ENCODE measurements around the gene SLC66A1. TPM values are rescaled to one million over a fixed set of nuclear protein-coding genes. Genes with fewer than 3 reads are reported as not detected.

SLC66A1 gene
- total RNA-seq, 2 experiments from 2014 or later = 2.3 to 3.7 TPM

DNA sequence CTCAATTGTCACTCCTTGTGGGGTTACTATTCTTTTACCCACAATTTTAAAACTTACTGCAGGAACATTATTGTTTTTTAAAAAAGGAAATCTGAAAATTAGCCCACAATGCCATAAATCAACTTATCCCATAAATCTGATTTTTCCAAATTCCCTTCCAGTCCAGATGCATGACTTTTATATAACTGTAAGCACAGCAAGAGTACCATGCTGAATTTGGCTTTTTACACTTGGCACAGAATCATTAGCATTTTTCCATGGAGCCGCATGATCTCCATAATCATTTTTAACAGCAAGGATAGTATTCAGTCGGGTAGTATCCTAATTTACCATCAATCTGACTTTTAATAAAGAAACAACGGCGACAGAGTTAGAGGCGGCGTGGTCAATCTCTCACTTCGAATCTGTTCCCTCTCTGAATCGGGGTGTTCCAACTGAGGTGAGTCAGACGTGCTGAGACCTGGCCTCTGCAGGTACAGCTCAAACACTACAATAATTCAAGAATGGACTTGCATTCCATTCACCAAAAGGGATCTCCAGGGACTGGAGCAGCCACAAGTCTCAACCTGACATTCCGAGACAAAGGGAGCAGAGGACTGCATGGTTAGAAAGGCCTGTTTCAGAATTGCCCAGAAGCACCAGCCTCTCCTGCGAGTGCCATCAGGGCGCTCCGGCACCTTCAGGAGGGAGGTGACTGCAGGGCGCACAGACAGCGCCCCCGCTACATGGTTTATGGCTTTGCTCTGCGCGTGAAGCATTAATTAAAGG lies 48.9 kb downstream of the SLC66A1 start:
- Histone ChIP-seq H3K36me3 (ENCODE audit: insufficient read depth, low read length) (peaks cover 44% of the 10 kb centered on the region), H3K4me1 (ENCODE audit: insufficient read depth, low read length) (peaks cover 36% of the 10 kb centered on the region), H3K27me3 (ENCODE audit: control insufficient read depth in 1 of 2, insufficient read depth in 2 of 2, low read length in 2 of 2) (no peaks in the 10 kb centered on the region), H3K9me3 (ENCODE audit: control insufficient read depth in 1 of 2, insufficient read depth in 1 of 2, low read length in 2 of 2) (no peaks in the 10 kb centered on the region), H3K4me3 (ENCODE audit: low read length) (no peak overlapping the region), H3K27ac (ENCODE audit: low read depth in 1 of 2, low read length in 2 of 2) (no peak overlapping the region)
- Mint-ChIP-seq H3K27ac (peak overlapping the region; percentile 79), H3K4me1 (ENCODE audit: low read depth) (peaks cover 63% of the 10 kb centered on the region), H3K27me3 (no peaks in the 10 kb centered on the region), H3K36me3 (ENCODE audit: low read depth) (peaks cover 48% of the 10 kb centered on the region), H3K9me3 (no peaks in the 10 kb centered on the region), H3K4me3 (peak overlapping the region; percentile 3)
- ChIA-PET POLR2A (no interaction called here), CTCF (no interaction called here)
- TF ChIP-seq, protein P1, sequence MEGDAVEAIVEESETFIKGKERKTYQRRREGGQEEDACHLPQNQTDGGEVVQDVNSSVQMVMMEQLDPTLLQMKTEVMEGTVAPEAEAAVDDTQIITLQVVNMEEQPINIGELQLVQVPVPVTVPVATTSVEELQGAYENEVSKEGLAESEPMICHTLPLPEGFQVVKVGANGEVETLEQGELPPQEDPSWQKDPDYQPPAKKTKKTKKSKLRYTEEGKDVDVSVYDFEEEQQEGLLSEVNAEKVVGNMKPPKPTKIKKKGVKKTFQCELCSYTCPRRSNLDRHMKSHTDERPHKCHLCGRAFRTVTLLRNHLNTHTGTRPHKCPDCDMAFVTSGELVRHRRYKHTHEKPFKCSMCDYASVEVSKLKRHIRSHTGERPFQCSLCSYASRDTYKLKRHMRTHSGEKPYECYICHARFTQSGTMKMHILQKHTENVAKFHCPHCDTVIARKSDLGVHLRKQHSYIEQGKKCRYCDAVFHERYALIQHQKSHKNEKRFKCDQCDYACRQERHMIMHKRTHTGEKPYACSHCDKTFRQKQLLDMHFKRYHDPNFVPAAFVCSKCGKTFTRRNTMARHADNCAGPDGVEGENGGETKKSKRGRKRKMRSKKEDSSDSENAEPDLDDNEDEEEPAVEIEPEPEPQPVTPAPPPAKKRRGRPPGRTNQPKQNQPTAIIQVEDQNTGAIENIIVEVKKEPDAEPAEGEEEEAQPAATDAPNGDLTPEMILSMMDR (IDR thresholded peaks at IDR 0.05) = no peak
- no peak for DNase-seq
- intact Hi-C loops (cut with DNase I, micrococcal nuclease) = no loop called here
- peak; percentile 69 for ATAC-seq (ENCODE audit: poor library complexity)

DNA sequence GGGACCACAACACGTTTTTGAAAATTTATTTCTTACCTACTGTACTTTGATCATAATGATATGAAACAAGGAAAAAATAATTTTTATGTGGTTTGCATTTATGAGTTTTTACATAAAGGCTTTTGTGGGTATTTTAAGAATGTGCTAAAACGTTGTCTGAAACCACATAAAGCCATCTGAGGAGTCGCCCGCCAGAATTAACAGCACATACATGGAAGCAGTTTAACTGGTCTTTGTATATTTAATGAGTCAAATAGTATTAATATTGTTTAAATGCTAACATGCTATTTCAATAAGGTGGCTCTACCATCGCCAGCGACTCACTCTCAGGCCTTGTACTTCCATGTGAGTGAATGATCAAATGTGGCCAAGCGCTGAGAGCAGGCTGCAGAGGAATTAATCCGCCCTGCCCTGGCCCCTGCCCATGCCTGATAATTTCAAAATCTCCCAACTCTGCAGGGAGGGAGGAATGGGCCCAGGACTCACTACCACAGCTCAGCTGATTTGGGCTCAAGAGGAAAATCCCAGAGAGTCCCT lies 49.6 kb downstream of the SLC66A1 start:
- Histone ChIP-seq H3K36me3 (ENCODE audit: insufficient read depth, low read length) (peaks cover 38% of the 10 kb centered on the region), H3K9me3 (ENCODE audit: control insufficient read depth in 1 of 2, insufficient read depth in 1 of 2, low read length in 2 of 2) (no peaks in the 10 kb centered on the region), H3K27ac (ENCODE audit: low read depth in 1 of 2, low read length in 2 of 2) (no peak overlapping the region), H3K4me1 (ENCODE audit: insufficient read depth, low read length) (peaks cover 36% of the 10 kb centered on the region), H3K4me3 (ENCODE audit: low read length) (no peak overlapping the region), H3K27me3 (ENCODE audit: control insufficient read depth in 1 of 2, insufficient read depth in 2 of 2, low read length in 2 of 2) (no peaks in the 10 kb centered on the region)
- POLR2A ChIA-PET = no interaction called here
- CTCF ChIA-PET = no interaction called here
- peak overlapping the region; percentile 3 for H3K4me3 Mint-ChIP-seq
- peaks cover 46% of the 10 kb centered on the region for H3K36me3 Mint-ChIP-seq (ENCODE audit: low read depth)
- no peaks in the 10 kb centered on the region for H3K27me3 Mint-ChIP-seq
- ATAC-seq (ENCODE audit: poor library complexity) (no peak), DNase-seq (no peak)
- intact Hi-C loops (cut with DNase I, micrococcal nuclease) = no loop called here
- H3K9me3 Mint-ChIP-seq = no peaks in the 10 kb centered on the region
- H3K27ac Mint-ChIP-seq = peak overlapping the region; percentile 79
- H3K4me1 Mint-ChIP-seq (ENCODE audit: low read depth) = peaks cover 67% of the 10 kb centered on the region
- TF ChIP-seq, protein P1 (IDR thresholded peaks at IDR 0.05) = no peak

DNA sequence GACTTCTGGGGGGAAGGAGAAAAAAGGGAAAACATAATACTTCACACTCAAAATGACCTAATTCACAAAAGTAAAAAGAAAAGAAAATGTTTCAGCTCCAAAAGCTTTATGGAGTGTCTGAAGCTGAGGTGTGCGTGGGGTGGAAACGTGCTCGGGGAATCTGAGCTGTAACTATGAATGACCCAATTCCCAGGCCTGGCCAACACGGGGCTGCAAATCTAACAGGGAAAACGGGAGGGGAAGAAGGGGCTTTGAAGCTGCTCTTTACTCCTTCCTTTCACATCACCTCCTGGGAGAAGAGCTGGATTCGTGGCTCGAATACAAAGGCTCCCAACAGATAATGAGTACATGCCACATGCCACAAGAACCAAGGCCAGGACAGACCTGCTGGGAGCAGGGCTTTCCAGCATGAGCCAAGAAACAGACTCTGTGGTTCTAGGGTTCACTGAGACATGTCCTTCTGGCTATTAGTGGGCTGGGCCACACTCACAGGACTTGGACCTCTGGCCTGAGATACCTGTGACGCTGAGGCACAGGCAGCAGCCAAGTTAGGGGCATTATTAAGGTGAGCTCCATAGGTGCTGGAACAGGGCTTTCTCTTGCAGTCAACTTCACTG lies 51.5 kb downstream of the SLC66A1 start:
- TF ChIP-seq, protein P1 (IDR thresholded peaks at IDR 0.05) = no peak
- POLR2A ChIA-PET = no interaction called here
- ATAC-seq (ENCODE audit: poor library complexity) = no peak
- H3K4me1 ChIP-seq (ENCODE audit: insufficient read depth, low read length) = peaks cover 38% of the 10 kb centered on the region
- Mint-ChIP-seq H3K4me3 (no peak overlapping the region), H3K36me3 (ENCODE audit: low read depth) (peaks cover 44% of the 10 kb centered on the region), H3K27ac (no peak overlapping the region), H3K9me3 (no peaks in the 10 kb centered on the region), H3K4me1 (ENCODE audit: low read depth) (peaks cover 69% of the 10 kb centered on the region), H3K27me3 (no peaks in the 10 kb centered on the region)
- H3K36me3 ChIP-seq (ENCODE audit: insufficient read depth, low read length) = peaks cover 28% of the 10 kb centered on the region
- H3K9me3 ChIP-seq (ENCODE audit: control insufficient read depth in 1 of 2, insufficient read depth in 1 of 2, low read length in 2 of 2) = no peaks in the 10 kb centered on the region
- no peak overlapping the region for H3K4me3 ChIP-seq (ENCODE audit: low read length)
- H3K27me3 ChIP-seq (ENCODE audit: control insufficient read depth in 1 of 2, insufficient read depth in 2 of 2, low read length in 2 of 2) = no peaks in the 10 kb centered on the region
- CTCF ChIA-PET = interaction anchor here (0.9 to 1.5 kb wide), 2 partner anchors 27 to 219 kb away, joined by 3 read pairs; no protein-coding TSS in a partner anchor
- intact Hi-C loops (cut with DNase I, micrococcal nuclease) = no loop called here
- H3K27ac ChIP-seq (ENCODE audit: low read depth in 1 of 2, low read length in 2 of 2) = no peak overlapping the region
- no peak for DNase-seq
